BE2C (cell line): ENCODE data around the gene RARB.

Experiments
- DNase-seq: peaks from one replicate; pipeline ENCODE4 v3.0.0-alpha.2; 2020
- H3K27me3 ChIP-seq: fragments of 250-450 bp; sonication (Bioruptor Pico); 2 replicates; pipeline ENCODE4 v1.5.1; 2020; ENCODE audit warnings: mild to moderate bottlenecking
- H3K36me3 ChIP-seq: fragments of 250-450 bp; sonication (Bioruptor Pico); 2 replicates; pipeline ENCODE4 v1.5.1; 2020; ENCODE audit warnings: mild to moderate bottlenecking
- H3K4me1 ChIP-seq: fragments of 250-450 bp; sonication (Bioruptor Pico); 2 replicates; pipeline ENCODE4 v1.5.1; 2020
- H3K4me3 ChIP-seq: 2 replicates; pipeline ENCODE4 v1.5.1; 2011; ENCODE audit warnings: low read depth, low read length
- H3K9me3 ChIP-seq: fragments of 250-450 bp; sonication (Bioruptor Pico); 2 replicates; pipeline ENCODE4 v1.5.1; 2020
- TF ChIP-seq, protein P1 (sequence below): IDR thresholded peaks from 2 replicates; pipeline ENCODE4 v1.5.1; 2012; ENCODE audit warnings: mild to moderate bottlenecking, low read depth, low read length

The RARB gene

DNA sequence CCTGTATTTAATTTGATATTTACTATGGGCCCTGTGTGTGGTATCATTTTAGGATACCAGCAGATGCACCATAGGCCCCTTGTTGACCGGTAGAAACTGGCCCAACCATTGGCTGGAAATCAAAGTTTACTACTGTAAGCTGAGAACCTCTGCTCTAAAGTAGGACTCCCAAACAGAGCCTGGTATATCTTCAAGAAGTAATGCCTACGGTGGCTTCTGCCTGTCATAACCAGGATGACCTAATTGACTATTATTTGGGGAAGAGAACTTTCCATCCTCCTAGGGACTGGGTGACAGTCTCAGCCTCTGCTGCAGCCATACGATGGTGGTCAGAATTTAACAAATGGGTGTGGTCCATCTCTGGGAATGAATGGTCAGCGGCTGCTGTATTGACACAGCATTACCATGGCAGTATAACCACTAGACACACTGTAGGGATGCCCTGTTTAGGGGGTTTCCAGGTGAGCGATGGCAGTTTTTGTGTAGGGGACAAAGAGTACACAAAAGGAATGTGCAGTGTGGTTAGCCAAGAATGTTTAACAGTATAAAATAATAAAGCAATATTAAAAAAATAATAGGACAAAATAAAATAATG, 37.3 kb downstream of the RARB start:
- Histone ChIP-seq H3K4me1 (no peaks in the 10 kb centered on the region), H3K27me3 (no peaks in the 10 kb centered on the region), H3K9me3 (no peaks in the 10 kb centered on the region), H3K4me3 (no peak overlapping the region), H3K36me3 (no peaks in the 10 kb centered on the region)
- TF ChIP-seq, protein P1, sequence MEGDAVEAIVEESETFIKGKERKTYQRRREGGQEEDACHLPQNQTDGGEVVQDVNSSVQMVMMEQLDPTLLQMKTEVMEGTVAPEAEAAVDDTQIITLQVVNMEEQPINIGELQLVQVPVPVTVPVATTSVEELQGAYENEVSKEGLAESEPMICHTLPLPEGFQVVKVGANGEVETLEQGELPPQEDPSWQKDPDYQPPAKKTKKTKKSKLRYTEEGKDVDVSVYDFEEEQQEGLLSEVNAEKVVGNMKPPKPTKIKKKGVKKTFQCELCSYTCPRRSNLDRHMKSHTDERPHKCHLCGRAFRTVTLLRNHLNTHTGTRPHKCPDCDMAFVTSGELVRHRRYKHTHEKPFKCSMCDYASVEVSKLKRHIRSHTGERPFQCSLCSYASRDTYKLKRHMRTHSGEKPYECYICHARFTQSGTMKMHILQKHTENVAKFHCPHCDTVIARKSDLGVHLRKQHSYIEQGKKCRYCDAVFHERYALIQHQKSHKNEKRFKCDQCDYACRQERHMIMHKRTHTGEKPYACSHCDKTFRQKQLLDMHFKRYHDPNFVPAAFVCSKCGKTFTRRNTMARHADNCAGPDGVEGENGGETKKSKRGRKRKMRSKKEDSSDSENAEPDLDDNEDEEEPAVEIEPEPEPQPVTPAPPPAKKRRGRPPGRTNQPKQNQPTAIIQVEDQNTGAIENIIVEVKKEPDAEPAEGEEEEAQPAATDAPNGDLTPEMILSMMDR: no peak
- no peak for DNase-seq

DNA sequence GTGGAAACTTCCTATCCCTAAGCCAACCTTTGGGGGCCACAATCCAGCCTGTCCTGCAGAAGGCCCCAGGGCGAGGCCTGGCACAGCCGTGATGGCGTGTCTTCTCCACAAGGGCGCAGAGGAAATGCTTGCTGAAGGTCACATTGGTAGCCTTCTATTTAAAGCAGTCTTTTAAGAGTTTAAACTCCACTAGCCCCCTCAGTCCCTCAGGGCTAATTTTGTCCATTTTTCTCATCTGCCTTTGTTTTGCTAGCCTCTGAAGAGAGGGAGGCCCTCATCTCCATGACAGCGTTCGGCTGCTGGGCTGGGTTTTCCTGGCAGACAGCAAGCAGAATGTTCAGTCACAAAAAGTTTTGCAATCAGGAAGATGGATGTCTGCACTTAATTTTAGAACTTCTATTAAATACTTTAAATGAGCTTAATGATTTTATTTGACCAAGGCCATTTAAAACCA, 40.8 kb downstream of the RARB start:
- TF ChIP-seq, protein P1: no peak
- no peaks in the 10 kb centered on the region for H3K9me3 ChIP-seq
- H3K4me3 ChIP-seq: no peak overlapping the region
- H3K36me3 ChIP-seq: no peaks in the 10 kb centered on the region
- peak; percentile 9 for DNase-seq
- H3K4me1 ChIP-seq: no peaks in the 10 kb centered on the region
- no peaks in the 10 kb centered on the region for H3K27me3 ChIP-seq

DNA sequence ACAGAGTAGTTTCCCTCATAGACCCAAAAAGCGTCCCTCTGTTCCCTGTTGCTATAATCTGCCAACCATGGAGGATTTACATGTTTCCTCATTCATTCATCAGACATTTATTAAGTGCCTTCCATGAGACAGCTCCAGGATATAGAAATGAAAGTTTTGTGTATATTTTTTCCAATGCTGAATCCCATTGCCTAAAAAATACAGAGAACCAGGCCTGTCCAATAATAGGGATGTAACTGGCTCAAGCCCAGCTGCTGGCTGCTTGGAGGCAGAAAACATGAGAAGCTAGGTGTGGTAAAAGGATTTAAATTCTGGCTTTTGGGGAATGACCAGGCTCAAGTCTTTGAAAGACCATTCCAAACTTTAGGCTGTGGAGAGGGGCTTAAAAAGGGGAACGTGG, 41.5 kb downstream of the RARB start:
- H3K36me3 ChIP-seq: no peaks in the 10 kb centered on the region
- DNase-seq: no peak
- no peak overlapping the region for H3K4me3 ChIP-seq
- no peaks in the 10 kb centered on the region for H3K27me3 ChIP-seq
- TF ChIP-seq, protein P1: no peak
- no peaks in the 10 kb centered on the region for H3K9me3 ChIP-seq
- H3K4me1 ChIP-seq: no peaks in the 10 kb centered on the region

DNA sequence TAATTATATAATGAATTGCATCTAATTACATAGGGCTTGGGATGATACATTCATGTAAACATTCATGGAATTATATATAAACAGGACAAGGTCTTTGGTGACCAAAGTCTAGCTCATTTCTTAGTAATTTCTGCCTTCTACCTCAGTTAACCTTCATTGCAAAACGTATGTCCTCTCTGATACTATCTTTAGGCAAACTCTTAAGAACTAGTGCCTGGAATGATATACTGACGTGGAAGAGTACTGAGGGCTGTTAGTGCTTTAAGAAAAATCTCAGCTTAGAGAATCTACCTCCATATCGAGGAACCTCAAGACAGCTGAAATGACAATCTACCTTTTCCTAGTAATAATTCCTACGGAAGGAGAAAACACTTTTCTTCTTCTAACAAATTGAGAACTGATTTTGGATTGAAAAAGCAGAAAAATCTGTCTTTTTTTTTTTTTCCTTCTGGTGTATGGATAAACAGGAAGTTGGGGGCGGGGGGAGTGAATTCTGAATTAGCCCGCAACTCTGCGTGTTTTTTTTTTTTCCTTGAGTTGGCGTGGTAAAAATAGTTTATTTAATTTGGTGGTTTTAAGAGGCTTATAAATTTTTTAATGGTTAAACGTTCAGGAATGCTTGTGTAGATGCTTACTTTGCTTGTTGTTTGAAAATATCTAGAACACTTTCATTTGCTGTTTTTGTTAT, 43.2 kb downstream of the RARB start:
- TF ChIP-seq, protein P1: no peak
- Histone ChIP-seq H3K4me3 (no peak overlapping the region), H3K9me3 (no peaks in the 10 kb centered on the region), H3K36me3 (no peaks in the 10 kb centered on the region), H3K27me3 (no peaks in the 10 kb centered on the region), H3K4me1 (no peaks in the 10 kb centered on the region)
- no peak for DNase-seq

DNA sequence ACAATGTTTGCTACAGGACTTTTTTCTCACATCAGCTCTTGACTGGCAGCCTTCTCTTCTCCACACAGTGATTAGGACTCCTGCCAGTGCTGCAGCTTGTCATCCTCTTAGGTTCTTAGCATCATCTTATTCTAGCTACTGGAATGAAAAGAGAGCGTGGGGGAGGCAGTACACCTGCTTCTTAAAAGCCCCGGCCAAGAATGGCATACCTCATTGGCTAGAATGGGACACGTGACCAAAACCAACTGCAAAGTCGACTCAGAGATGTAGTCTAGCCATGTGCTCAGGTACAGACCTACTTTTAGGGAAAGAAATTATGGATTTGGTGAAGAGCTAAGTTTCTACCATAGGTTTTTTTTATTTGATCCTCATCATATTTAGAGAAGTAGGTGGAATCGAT, 44.1 kb downstream of the RARB start:
- Histone ChIP-seq H3K4me3 (no peak overlapping the region), H3K9me3 (no peaks in the 10 kb centered on the region), H3K27me3 (no peaks in the 10 kb centered on the region), H3K4me1 (no peaks in the 10 kb centered on the region), H3K36me3 (no peaks in the 10 kb centered on the region)
- no peak for DNase-seq
- TF ChIP-seq, protein P1: no peak

DNA sequence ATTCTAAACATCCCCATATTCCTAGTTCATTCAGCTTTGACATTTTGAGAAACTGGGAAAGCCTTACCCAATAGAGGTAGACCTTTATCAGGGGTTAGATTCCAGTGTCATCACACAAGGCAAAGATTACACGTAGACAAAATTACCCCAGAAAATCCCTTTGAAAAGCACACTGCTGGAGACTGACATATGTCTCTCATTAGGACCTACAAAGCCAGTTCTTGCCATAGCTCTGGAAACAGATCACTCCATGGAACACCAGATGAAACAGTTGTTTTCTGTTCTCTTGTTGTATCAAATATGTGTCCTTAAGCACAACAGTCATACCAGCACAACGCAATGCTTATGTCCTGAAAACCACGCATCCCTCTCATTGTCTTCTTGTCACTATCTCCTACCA, 44.7 kb downstream of the RARB start:
- no peaks in the 10 kb centered on the region for H3K4me1 ChIP-seq
- TF ChIP-seq, protein P1: no peak
- H3K4me3 ChIP-seq: no peak overlapping the region
- H3K36me3 ChIP-seq: no peaks in the 10 kb centered on the region
- no peaks in the 10 kb centered on the region for H3K9me3 ChIP-seq
- DNase-seq: no peak
- no peaks in the 10 kb centered on the region for H3K27me3 ChIP-seq
